Breast epithelium (tissue), 3 donors: ENCODE data around the gene GPHN.

ENCODE experiments used
- POLR2A ChIP-seq: fragments of 450-650 bp; IDR thresholded peaks from one replicate; pipeline ENCODE4 v1.6.1; 2016; ENCODE audit warnings: antibody characterized with exemption, mild to moderate bottlenecking, moderate library complexity
- POLR2AphosphoS5 ChIP-seq, 3 donors: sonication (generic); formaldehyde crosslinking; IDR thresholded peaks; one replicate each; pipeline ENCODE4 v1.6.1; 2017; ENCODE audit warnings: antibody characterized with exemption in 3 of 3
- TF ChIP-seq, protein P1 (sequence below), 3 donors: fragments of 450-650 bp; IDR thresholded peaks; one replicate each; pipeline ENCODE4 v1.5.1; 2016 to 2017; ENCODE audit warnings: antibody characterized with exemption in 3 of 3, mild to moderate bottlenecking in 3 of 3, moderate library complexity in 3 of 3

- TF ChIP-seq, protein P1, sequence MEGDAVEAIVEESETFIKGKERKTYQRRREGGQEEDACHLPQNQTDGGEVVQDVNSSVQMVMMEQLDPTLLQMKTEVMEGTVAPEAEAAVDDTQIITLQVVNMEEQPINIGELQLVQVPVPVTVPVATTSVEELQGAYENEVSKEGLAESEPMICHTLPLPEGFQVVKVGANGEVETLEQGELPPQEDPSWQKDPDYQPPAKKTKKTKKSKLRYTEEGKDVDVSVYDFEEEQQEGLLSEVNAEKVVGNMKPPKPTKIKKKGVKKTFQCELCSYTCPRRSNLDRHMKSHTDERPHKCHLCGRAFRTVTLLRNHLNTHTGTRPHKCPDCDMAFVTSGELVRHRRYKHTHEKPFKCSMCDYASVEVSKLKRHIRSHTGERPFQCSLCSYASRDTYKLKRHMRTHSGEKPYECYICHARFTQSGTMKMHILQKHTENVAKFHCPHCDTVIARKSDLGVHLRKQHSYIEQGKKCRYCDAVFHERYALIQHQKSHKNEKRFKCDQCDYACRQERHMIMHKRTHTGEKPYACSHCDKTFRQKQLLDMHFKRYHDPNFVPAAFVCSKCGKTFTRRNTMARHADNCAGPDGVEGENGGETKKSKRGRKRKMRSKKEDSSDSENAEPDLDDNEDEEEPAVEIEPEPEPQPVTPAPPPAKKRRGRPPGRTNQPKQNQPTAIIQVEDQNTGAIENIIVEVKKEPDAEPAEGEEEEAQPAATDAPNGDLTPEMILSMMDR (IDR thresholded peaks at IDR 0.05) = no peak
- no peak for TF ChIP-seq POLR2A
- no peak for TF ChIP-seq POLR2AphosphoS5 (IDR thresholded peaks at IDR 0.05)
Observed at GRCh38 chr14:67077921-67078320, 570.0 kb downstream of the GPHN start.
